WTC11 (cell line): ENCODE data around the gene MAPK7. TPM values are rescaled to one million over a fixed set of nuclear protein-coding genes. Genes with fewer than 3 reads are reported as not detected.
A peak's percentile ranks its signal among the peaks of the same experiment; 100 is the strongest.

Experiments used
- ATAC-seq: fragments of 200-7000 bp; cut with Tn5 transposase; 2 replicates; pipeline ENCODE4 v1.10.0; 2021; ENCODE audit warnings: mild to moderate bottlenecking, moderate library complexity
- CTCF ChIA-PET: fragments of 300-600 bp; sonication (Branson Sonifier 250); formaldehyde crosslinking; loops from one replicate; lab custom pipeline; 2021; ENCODE audit warnings: antibody characterized with exemption; lab: Charles Lee
- POLR2A ChIA-PET: fragments of 350-600 bp; sonication (Branson Sonifier 250); formaldehyde crosslinking; loops from one replicate; lab custom pipeline; 2021; ENCODE audit warnings: antibody characterized with exemption; lab: Charles Lee
- DNase-seq: peaks from one replicate; pipeline ENCODE4 v3.0.0; 2021; ENCODE audit warnings: low spot score
- H3K27ac Mint-ChIP-seq: 2 replicates; pipeline ENCODE4 v1.8.0; 2021; ENCODE audit warnings: mixed read lengths
- H3K27me3 Mint-ChIP-seq: 2 replicates; pipeline ENCODE4 v1.8.0; 2021; ENCODE audit warnings: low read depth, mild to moderate bottlenecking, moderate library complexity, mixed read lengths
- H3K36me3 Mint-ChIP-seq: 2 replicates; pipeline ENCODE4 v1.8.0; 2021; ENCODE audit warnings: mixed read lengths
- H3K4me1 Mint-ChIP-seq: 2 replicates; pipeline ENCODE4 v1.8.0; 2022; ENCODE audit warnings: mixed read lengths
- H3K4me3 Mint-ChIP-seq: 2 replicates; pipeline ENCODE4 v1.8.0; 2021; ENCODE audit warnings: mild to moderate bottlenecking, moderate library complexity, mixed read lengths
- H3K9me3 Mint-ChIP-seq: 2 replicates; pipeline ENCODE4 v1.8.0; 2021; ENCODE audit warnings: mixed read lengths
- ARID4B ChIP-seq: sonication (generic); formaldehyde crosslinking; IDR thresholded peaks from 2 replicates; pipeline ENCODE4 v1.8.0; 2023; ENCODE audit warnings: missing genetic modification reagents, mild to moderate bottlenecking, borderline replicate concordance
- CTCF ChIP-seq: fragments of 200-600 bp; IDR thresholded peaks from 2 replicates; pipeline ENCODE4 v1.8.0; 2022; ENCODE audit warnings: antibody characterized with exemption
- ELF4 ChIP-seq: sonication (generic); formaldehyde crosslinking; IDR thresholded peaks from 2 replicates; pipeline ENCODE4 v1.8.1; 2022; ENCODE audit warnings: low read depth, mild to moderate bottlenecking, moderate library complexity, missing genetic modification reagents
- FOXK1 ChIP-seq: sonication (generic); formaldehyde crosslinking; IDR thresholded peaks from 2 replicates; pipeline ENCODE4 v1.8.0; 2022; ENCODE audit warnings: mild to moderate bottlenecking, moderate library complexity, missing genetic modification reagents
- HMGXB4 ChIP-seq: sonication (generic); formaldehyde crosslinking; IDR thresholded peaks from 2 replicates; pipeline ENCODE4 v1.8.1; 2023; ENCODE audit warnings: mild to moderate bottlenecking, moderate library complexity, missing genetic modification reagents
- NR1H2 ChIP-seq: sonication (generic); formaldehyde crosslinking; IDR thresholded peaks from 2 replicates; pipeline ENCODE4 v1.9.0; 2021; ENCODE audit warnings: mild to moderate bottlenecking, moderate library complexity, missing genetic modification reagents
- NR2C2 ChIP-seq: sonication (generic); formaldehyde crosslinking; IDR thresholded peaks from 2 replicates; pipeline ENCODE4 v1.8.0; 2022; ENCODE audit warnings: mild to moderate bottlenecking, missing genetic modification reagents
- NR3C1 ChIP-seq: sonication (generic); formaldehyde crosslinking; conservative IDR thresholded peaks from 2 replicates; pipeline ENCODE4 v1.8.1; 2023; ENCODE audit warnings: low read depth, mild to moderate bottlenecking, missing genetic modification reagents
- OVOL2 ChIP-seq: fragments of 250-450 bp; sonication (Bioruptor Pico); IDR thresholded peaks from 2 replicates; pipeline ENCODE4 v1.9.0; 2021; ENCODE audit warnings: mild to moderate bottlenecking, borderline replicate concordance
- SMAD4 ChIP-seq: sonication (generic); formaldehyde crosslinking; IDR thresholded peaks from 2 replicates; pipeline ENCODE4 v1.8.0; 2022; ENCODE audit warnings: mild to moderate bottlenecking, missing genetic modification reagents
- SOX15 ChIP-seq: fragments of 250-450 bp; sonication (Bioruptor Pico); IDR thresholded peaks from 2 replicates; pipeline ENCODE4 v1.9.0; 2021; ENCODE audit warnings: mild to moderate bottlenecking
- STAT6 ChIP-seq: sonication (generic); formaldehyde crosslinking; conservative IDR thresholded peaks from 2 replicates; pipeline ENCODE4 v1.8.1; 2023; ENCODE audit warnings: mild to moderate bottlenecking, low read depth, missing genetic modification reagents, moderate library complexity
- TEAD1 ChIP-seq: sonication (generic); formaldehyde crosslinking; IDR thresholded peaks from 2 replicates; pipeline ENCODE4 v1.8.0; 2022; ENCODE audit warnings: mild to moderate bottlenecking, missing genetic modification reagents
- TP53 ChIP-seq: sonication (generic); formaldehyde crosslinking; IDR thresholded peaks from 2 replicates; pipeline ENCODE4 v1.8.1; 2023; ENCODE audit warnings: mild to moderate bottlenecking, missing genetic modification reagents
- USF1 ChIP-seq: sonication (generic); formaldehyde crosslinking; IDR thresholded peaks from 2 replicates; pipeline ENCODE4 v1.8.0; 2022; ENCODE audit warnings: mild to moderate bottlenecking, missing genetic modification reagents
- ZNF219 ChIP-seq: sonication (generic); formaldehyde crosslinking; IDR thresholded peaks from 2 replicates; pipeline ENCODE4 v1.8.0; 2023; ENCODE audit warnings: missing genetic modification reagents, mild to moderate bottlenecking, borderline replicate concordance
- ZNF232 ChIP-seq: sonication (generic); formaldehyde crosslinking; IDR thresholded peaks from 2 replicates; pipeline ENCODE4 v1.8.0; 2022; ENCODE audit warnings: mild to moderate bottlenecking, missing genetic modification reagents
- ZNF263 ChIP-seq: sonication (generic); formaldehyde crosslinking; IDR thresholded peaks from 2 replicates; pipeline ENCODE4 v1.8.1; 2022; ENCODE audit warnings: low read depth, mild to moderate bottlenecking, moderate library complexity, missing genetic modification reagents
- ZNF416 ChIP-seq: fragments of 250-450 bp; sonication (Bioruptor Pico); IDR thresholded peaks from 2 replicates; pipeline ENCODE4 v1.9.0; 2021; ENCODE audit warnings: mild to moderate bottlenecking, inconsistent platforms
- ZNF512 ChIP-seq: sonication (generic); formaldehyde crosslinking; IDR thresholded peaks from 2 replicates; pipeline ENCODE4 v1.8.1; 2022; ENCODE audit warnings: missing genetic modification reagents, borderline replicate concordance
- ZNF671 ChIP-seq: fragments of 250-450 bp; sonication (Bioruptor Pico); IDR thresholded peaks from 2 replicates; pipeline ENCODE4 v1.8.0; 2021; ENCODE audit warnings: mild to moderate bottlenecking
- total RNA-seq: library from RNA; stranded (reverse); gene quantifications from 3 replicates; pipeline ENCODE4 v1.2.3, GENCODE V29; 2021

Gene MAPK7
- total RNA-seq, 1 experiment from 2014 or later = 38.5 TPM

- ATAC-seq (no peak), DNase-seq (no peak)
- Mint-ChIP-seq H3K9me3 (no peaks in the 10 kb centered on the region), H3K4me1 (peaks cover 41% of the 10 kb centered on the region), H3K27me3 (no peaks in the 10 kb centered on the region), H3K36me3 (peaks cover 49% of the 10 kb centered on the region), H3K27ac (peak overlapping the region; percentile 88; the same call in 1 of the 2 replicates), H3K4me3 (no peak overlapping the region)
- ChIA-PET CTCF (interaction anchor here (1.3 to 7.6 kb wide), 2 partner anchors 20 to 63 kb away, joined by 3 to 48 read pairs; partner anchors contain the start of gene B9D1), POLR2A (no interaction called here)
- TF ChIP-seq OVOL2 (CRISPR knock-in tag) (no peak), NR1H2 (no peak), STAT6 (CRISPR knock-in tag) (no peak), NR3C1 (CRISPR knock-in tag) (no peak), TEAD1 (CRISPR knock-in tag) (no peak), SMAD4 (CRISPR knock-in tag) (no peak), TP53 (no peak), ZNF219 (CRISPR knock-in tag) (no peak)
These were observed 5.6 kb downstream of the MAPK7 start for GRCh38 chr17:19383681-19384470.

GRCh38 chr17:19384723-19385391 is 6.6 kb downstream of the MAPK7 start:
- Mint-ChIP-seq H3K4me1 (peaks cover 34% of the 10 kb centered on the region), H3K27me3 (no peaks in the 10 kb centered on the region; the same call in 1 of the 2 replicates), H3K36me3 (peaks cover 40% of the 10 kb centered on the region), H3K9me3 (no peaks in the 10 kb centered on the region), H3K27ac (peak overlapping the region; percentile 88), H3K4me3 (no peak overlapping the region)
- ATAC-seq (no peak), DNase-seq (no peak)
- POLR2A ChIA-PET = interaction anchor here (0.5 to 0.6 kb wide), 2 partner anchors 109 to 539 kb away, joined by 3 to 10 read pairs; no protein-coding TSS in a partner anchor
- TF ChIP-seq ARID4B (CRISPR knock-in tag) = no peak
- no peak for TF ChIP-seq CTCF
- TF ChIP-seq ZNF512 = no peak
- no peak for TF ChIP-seq USF1
- TF ChIP-seq SOX15 (CRISPR knock-in tag) = no peak
- TF ChIP-seq ZNF671 (CRISPR knock-in tag) = no peak
- TF ChIP-seq ELF4 (CRISPR knock-in tag) = no peak
- TF ChIP-seq HMGXB4 = no peak
- TF ChIP-seq NR2C2 (CRISPR knock-in tag) = no peak
- TF ChIP-seq ZNF263 (CRISPR knock-in tag) = no peak
- TF ChIP-seq ZNF232 (CRISPR knock-in tag) = no peak
- TF ChIP-seq FOXK1 (CRISPR knock-in tag) = no peak
- no peak for TF ChIP-seq ZNF416 (CRISPR knock-in tag)
- CTCF ChIA-PET = interaction anchor here (1.3 to 7.6 kb wide), 4 partner anchors 13 to 360 kb away, joined by 3 to 48 read pairs (median 3); partner anchors contain the start of gene B9D1
